ENCODE results near the gene EIF3L.

Gene EIF3L

GRCh38 chr22:37809672-37810333, 39.4 kb upstream of the EIF3L start:
- Histone ChIP-seq H3K27ac (ENCODE audit: low read depth, low read length) (no peak overlapping the region), H3K9me3 (ENCODE audit: insufficient read depth, low read length) (no peaks in the 10 kb centered on the region), H3K79me2 (ENCODE audit: insufficient read depth, low read length) (no peaks in the 10 kb centered on the region), H3K9me2 (replicated peaks; ENCODE audit: insufficient read depth, low read length) (no peaks in the 10 kb centered on the region), H3K27me3 (ENCODE audit: low read length) (no peaks in the 10 kb centered on the region), H4K20me1 (ENCODE audit: low read depth, low read length) (no peaks in the 10 kb centered on the region), H3F3A (ENCODE audit: insufficient read depth) (peaks cover 4% of the 10 kb centered on the region; the same call in 1 of the 2 replicates), H3K4me2 (ENCODE audit: low read depth, low read length, poor library complexity, severe bottlenecking) (no peak overlapping the region), H3K9ac (ENCODE audit: low read length) (no peak overlapping the region), H2AFZ (ENCODE audit: low read depth, low read length, severe bottlenecking) (no peak overlapping the region), H3K4me3 (ENCODE audit: insufficient read depth, low read length, poor library complexity, severe bottlenecking) (no peak overlapping the region), H3K36me3 (ENCODE audit: low read length) (no peaks in the 10 kb centered on the region)
- TF ChIP-seq, protein P1, sequence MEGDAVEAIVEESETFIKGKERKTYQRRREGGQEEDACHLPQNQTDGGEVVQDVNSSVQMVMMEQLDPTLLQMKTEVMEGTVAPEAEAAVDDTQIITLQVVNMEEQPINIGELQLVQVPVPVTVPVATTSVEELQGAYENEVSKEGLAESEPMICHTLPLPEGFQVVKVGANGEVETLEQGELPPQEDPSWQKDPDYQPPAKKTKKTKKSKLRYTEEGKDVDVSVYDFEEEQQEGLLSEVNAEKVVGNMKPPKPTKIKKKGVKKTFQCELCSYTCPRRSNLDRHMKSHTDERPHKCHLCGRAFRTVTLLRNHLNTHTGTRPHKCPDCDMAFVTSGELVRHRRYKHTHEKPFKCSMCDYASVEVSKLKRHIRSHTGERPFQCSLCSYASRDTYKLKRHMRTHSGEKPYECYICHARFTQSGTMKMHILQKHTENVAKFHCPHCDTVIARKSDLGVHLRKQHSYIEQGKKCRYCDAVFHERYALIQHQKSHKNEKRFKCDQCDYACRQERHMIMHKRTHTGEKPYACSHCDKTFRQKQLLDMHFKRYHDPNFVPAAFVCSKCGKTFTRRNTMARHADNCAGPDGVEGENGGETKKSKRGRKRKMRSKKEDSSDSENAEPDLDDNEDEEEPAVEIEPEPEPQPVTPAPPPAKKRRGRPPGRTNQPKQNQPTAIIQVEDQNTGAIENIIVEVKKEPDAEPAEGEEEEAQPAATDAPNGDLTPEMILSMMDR (IDR thresholded peaks at IDR 0.05; ENCODE audit: insufficient read depth, low read length, poor library complexity, severe bottlenecking), result no peak
- TF ChIP-seq EZH2phosphoT487 (conservative IDR thresholded peaks at IDR 0.05; ENCODE audit: low read length), result no peak

- Histone ChIP-seq H4K20me1 (ENCODE audit: low read depth, low read length) (no peaks in the 10 kb centered on the region), H3K27ac (ENCODE audit: low read depth, low read length) (no peak overlapping the region), H2AFZ (ENCODE audit: low read depth, low read length, severe bottlenecking) (no peak overlapping the region), H3F3A (ENCODE audit: insufficient read depth) (no peaks in the 10 kb centered on the region), H3K27me3 (ENCODE audit: low read length) (no peaks in the 10 kb centered on the region), H3K4me2 (ENCODE audit: low read depth, low read length, poor library complexity, severe bottlenecking) (no peak overlapping the region), H3K9me2 (replicated peaks; ENCODE audit: insufficient read depth, low read length) (no peaks in the 10 kb centered on the region), H3K79me2 (ENCODE audit: insufficient read depth, low read length) (no peaks in the 10 kb centered on the region), H3K9me3 (ENCODE audit: insufficient read depth, low read length) (no peaks in the 10 kb centered on the region), H3K9ac (ENCODE audit: low read length) (no peak overlapping the region), H3K36me3 (ENCODE audit: low read length) (no peaks in the 10 kb centered on the region), H3K4me3 (ENCODE audit: insufficient read depth, low read length, poor library complexity, severe bottlenecking) (no peak overlapping the region)
- TF ChIP-seq EZH2phosphoT487 (conservative IDR thresholded peaks at IDR 0.05; ENCODE audit: low read length), result no peak
- TF ChIP-seq, protein P1 (IDR thresholded peaks at IDR 0.05; ENCODE audit: insufficient read depth, low read length, poor library complexity, severe bottlenecking), result no peak
These were observed 37.4 kb upstream of the EIF3L start for GRCh38 chr22:37811867-37812266.

DNA sequence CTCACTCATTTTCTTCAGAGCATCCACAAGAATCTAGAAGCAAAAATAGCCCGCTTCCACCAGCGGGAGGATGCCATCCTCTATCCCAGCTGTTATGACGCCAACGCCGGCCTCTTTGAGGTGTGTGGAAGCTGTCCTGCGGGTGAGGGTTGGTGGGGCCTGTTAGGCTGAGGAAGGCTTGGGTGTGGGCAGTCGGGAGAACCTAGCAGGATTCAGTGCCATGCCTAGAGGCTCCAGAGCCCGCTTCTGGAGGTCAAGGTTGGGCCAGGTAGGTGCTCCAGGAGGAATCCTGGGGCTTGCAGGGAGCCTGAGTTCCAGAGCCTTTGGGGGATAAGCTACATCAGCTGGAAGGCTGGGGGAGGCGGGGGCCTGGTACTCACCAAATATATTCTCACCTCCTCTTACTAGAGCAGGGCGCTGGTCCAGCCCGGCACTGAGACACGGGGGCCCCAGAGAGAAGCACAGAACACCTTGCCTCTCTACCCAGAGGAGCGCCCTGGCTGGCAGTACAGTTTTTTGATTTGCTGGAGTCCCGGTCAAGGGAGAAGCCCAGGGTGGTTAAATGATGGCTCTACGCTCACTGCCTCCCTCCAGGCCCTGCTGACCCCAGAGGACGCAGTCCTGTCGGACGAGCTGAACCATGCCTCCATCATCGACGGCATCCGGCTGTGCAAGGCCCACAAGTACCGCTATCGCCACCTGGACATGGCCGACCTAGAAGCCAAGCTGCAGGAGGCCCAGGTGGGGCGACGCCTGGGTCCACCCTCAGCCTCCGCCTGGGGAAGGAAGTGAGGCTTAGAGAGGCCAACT, 36.1 kb upstream of the EIF3L start:
- no peak for TF ChIP-seq EZH2phosphoT487 (conservative IDR thresholded peaks at IDR 0.05; ENCODE audit: low read length)
- TF ChIP-seq, protein P1 (IDR thresholded peaks at IDR 0.05; ENCODE audit: insufficient read depth, low read length, poor library complexity, severe bottlenecking), result no peak
- Histone ChIP-seq H2AFZ (ENCODE audit: low read depth, low read length, severe bottlenecking) (no peak overlapping the region), H3K4me3 (ENCODE audit: insufficient read depth, low read length, poor library complexity, severe bottlenecking) (no peak overlapping the region), H3K79me2 (ENCODE audit: insufficient read depth, low read length) (no peaks in the 10 kb centered on the region), H3K27ac (ENCODE audit: low read depth, low read length) (no peak overlapping the region), H3K27me3 (ENCODE audit: low read length) (no peaks in the 10 kb centered on the region), H3K9me2 (replicated peaks; ENCODE audit: insufficient read depth, low read length) (no peaks in the 10 kb centered on the region), H3K9ac (ENCODE audit: low read length) (no peak overlapping the region), H3K9me3 (ENCODE audit: insufficient read depth, low read length) (no peaks in the 10 kb centered on the region), H3F3A (ENCODE audit: insufficient read depth) (no peaks in the 10 kb centered on the region), H4K20me1 (ENCODE audit: low read depth, low read length) (no peaks in the 10 kb centered on the region), H3K36me3 (ENCODE audit: low read length) (no peaks in the 10 kb centered on the region), H3K4me2 (ENCODE audit: low read depth, low read length, poor library complexity, severe bottlenecking) (no peak overlapping the region)
